ENCODE results near the gene ZNF774.

GRCh38 chr15:90340345-90340744 lies 11.7 kb upstream of the ZNF774 start:
- no peak for TF ChIP-seq CTCF (IDR thresholded peaks at IDR 0.05)
- no peak for TF ChIP-seq POLR2A (IDR thresholded peaks at IDR 0.05)
- TF ChIP-seq POLR2AphosphoS5 (IDR thresholded peaks at IDR 0.05; ENCODE audit: insufficient read depth in 1 of 2, low read depth in 1 of 2), result no peak
